T-helper 17 cell (primary cell): ENCODE data around the gene CAMKMT. TPM values are rescaled to one million over a fixed set of nuclear protein-coding genes. Genes with fewer than 3 reads are reported as not detected.

Experiments
- ATAC-seq: fragments of 150-1000 bp; cut with Tn5 transposase; 2 replicates; pipeline ENCODE4 v1.10.0; 2021; ENCODE audit warnings: mild to moderate bottlenecking, moderate library complexity
- DNase-seq, 3 donors: peaks; one replicate each; pipeline versions ENCODE4 v3.0.0 to v3.0.0-alpha.2; 2020 to 2021
- H3K9me3 ChIP-seq: one replicate; pipeline ENCODE4 v1.7.0; 2013; ENCODE audit warnings: low read length, mild to moderate bottlenecking; ENCODE audit not compliant: control insufficient read depth, poor library complexity, severe bottlenecking
- H3K27ac Mint-ChIP-seq: one replicate; pipeline ENCODE4 v1.8.0; 2022; ENCODE audit warnings: mild to moderate bottlenecking, moderate library complexity, mixed read lengths
- H3K27me3 Mint-ChIP-seq: one replicate; pipeline ENCODE4 v1.8.0; 2022; ENCODE audit warnings: mixed read lengths
- H3K36me3 Mint-ChIP-seq: one replicate; pipeline ENCODE4 v1.8.0; 2022; ENCODE audit warnings: low read depth, mixed read lengths
- H3K4me1 Mint-ChIP-seq: one replicate; pipeline ENCODE4 v1.8.0; 2022; ENCODE audit warnings: mild to moderate bottlenecking, mixed read lengths
- H3K4me3 Mint-ChIP-seq: one replicate; pipeline ENCODE4 v1.8.0; 2022; ENCODE audit warnings: mild to moderate bottlenecking, moderate library complexity, mixed read lengths
- total RNA-seq, 4 donors: library from RNA in 2 of 4; stranded (reverse) in 2 of 4; gene quantifications; one replicate each; pipeline ENCODE4 v1.2.3 and lab custom pipeline; 2022 to 2026

CAMKMT gene
- total RNA-seq, 2 donors from 2014 or later = 14.8 to 19.8 TPM

- Mint-ChIP-seq H3K36me3 (peaks cover 2% of the 10 kb centered on the region), H3K4me1 (peaks cover 5% of the 10 kb centered on the region), H3K27me3 (no peaks in the 10 kb centered on the region), H3K27ac (no peak overlapping the region), H3K4me3 (no peak overlapping the region)
- H3K9me3 ChIP-seq = no peaks in the 10 kb centered on the region
- no peak for ATAC-seq
- DNase-seq = no peak
These were observed 318.8 kb downstream of the CAMKMT start for GRCh38 chr2:44680424-44680971.

GRCh38 chr2:44680983-44681531, 319.3 kb downstream of the CAMKMT start:
- peaks cover 5% of the 10 kb centered on the region for H3K4me1 Mint-ChIP-seq

GRCh38 chr2:44682459-44682858, 320.7 kb downstream of the CAMKMT start:
- no peak for ATAC-seq
- H3K9me3 ChIP-seq = no peaks in the 10 kb centered on the region
- no peak for DNase-seq
- no peaks in the 10 kb centered on the region for H3K27me3 Mint-ChIP-seq
- no peaks in the 10 kb centered on the region for H3K36me3 Mint-ChIP-seq
- H3K4me3 Mint-ChIP-seq = no peak overlapping the region
- no peak overlapping the region for H3K27ac Mint-ChIP-seq
- peaks cover 5% of the 10 kb centered on the region for H3K4me1 Mint-ChIP-seq

More at GRCh38 chr2:44680983-44681531, 319.3 kb downstream of the CAMKMT start:
- H3K4me3 Mint-ChIP-seq = no peak overlapping the region
- no peaks in the 10 kb centered on the region for H3K9me3 ChIP-seq
- DNase-seq (no peak), ATAC-seq (no peak)
- peaks cover 2% of the 10 kb centered on the region for H3K36me3 Mint-ChIP-seq
- no peak overlapping the region for H3K27ac Mint-ChIP-seq
- no peaks in the 10 kb centered on the region for H3K27me3 Mint-ChIP-seq

DNA sequence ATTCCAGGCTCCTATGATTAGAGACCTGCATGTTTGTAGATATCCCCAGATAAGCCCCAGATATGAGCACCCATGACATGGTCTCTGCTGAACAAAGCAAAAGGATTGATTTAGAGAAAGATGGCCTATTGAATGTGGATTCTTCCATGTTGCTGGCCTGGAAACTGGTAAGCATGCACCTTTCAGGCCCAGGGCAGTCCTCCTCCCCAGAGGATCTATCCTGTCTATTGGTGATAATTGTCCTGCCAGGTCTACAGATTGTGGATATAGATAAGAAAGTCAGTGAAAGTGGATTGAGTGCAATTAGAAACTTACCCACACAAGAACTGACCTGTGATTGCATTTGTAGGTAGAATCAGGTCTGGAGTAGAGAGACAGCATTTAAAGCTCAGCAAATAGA, 322.8 kb downstream of the CAMKMT start:
- H3K4me1 Mint-ChIP-seq = peaks cover 6% of the 10 kb centered on the region

DNA sequence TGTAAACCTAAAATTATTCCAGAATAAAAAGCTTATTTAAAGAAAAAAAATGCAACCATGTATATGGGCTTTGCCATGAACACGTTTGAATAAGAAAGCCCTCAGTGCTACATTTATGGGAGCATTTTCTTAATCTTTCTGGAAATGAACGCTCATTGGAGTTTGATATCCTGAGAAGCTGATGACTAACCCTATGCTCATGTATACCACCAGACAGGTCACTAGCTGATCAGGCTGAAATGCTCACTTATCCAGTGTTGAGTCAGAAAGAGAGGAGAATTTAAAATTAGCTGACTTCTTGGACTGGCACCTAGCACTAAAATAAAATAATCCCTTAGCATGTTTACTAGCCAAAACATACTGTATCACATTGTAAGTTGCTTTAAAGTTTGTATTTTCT, 324.8 kb downstream of the CAMKMT start:
- no peak for ATAC-seq
- peaks cover 2% of the 10 kb centered on the region for H3K36me3 Mint-ChIP-seq

More for the DNA sequence above, 322.8 kb downstream of the CAMKMT start:
- Mint-ChIP-seq H3K27ac (no peak overlapping the region), H3K27me3 (no peaks in the 10 kb centered on the region), H3K36me3 (peaks cover 2% of the 10 kb centered on the region), H3K4me3 (no peak overlapping the region)
- DNase-seq (no peak), ATAC-seq (no peak)
- no peaks in the 10 kb centered on the region for H3K9me3 ChIP-seq

DNA sequence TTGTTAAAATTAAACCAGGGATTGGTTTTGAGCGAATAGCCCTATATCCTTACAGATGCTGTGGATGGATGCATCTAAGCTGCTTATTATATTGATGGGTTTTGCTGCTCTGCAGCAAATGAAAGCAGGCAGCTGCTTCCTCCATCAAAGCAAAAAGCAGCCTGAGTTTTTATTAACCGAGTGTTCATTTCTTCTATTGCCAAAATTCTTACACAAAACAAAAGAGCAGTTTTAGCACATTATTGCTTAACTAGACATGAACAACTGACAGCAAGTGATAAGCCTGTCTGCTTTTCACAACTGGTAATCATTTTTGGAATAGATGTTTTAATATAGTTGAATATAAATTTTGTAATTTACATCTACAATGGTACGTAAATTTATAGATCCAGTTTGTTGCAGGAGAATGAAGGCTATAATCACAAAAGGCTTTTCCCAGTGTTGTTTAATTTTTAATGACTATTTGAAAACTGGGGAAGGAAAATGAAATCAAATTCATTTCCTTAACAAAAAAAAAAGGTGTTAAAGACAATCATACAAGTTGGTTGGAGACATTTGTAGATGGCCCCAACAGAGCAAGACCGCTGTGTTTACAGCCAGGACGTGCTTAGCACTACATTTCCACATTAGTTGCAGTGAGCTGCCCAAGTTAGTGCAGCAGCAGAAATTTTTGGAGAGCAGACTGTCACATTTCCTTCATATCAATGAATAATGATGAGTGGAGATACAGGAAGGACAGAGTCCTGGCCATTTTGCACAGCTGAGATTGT, 326.1 kb downstream of the CAMKMT start:
- H3K36me3 Mint-ChIP-seq = peaks cover 2% of the 10 kb centered on the region
- H3K4me3 Mint-ChIP-seq = no peak overlapping the region
- H3K27ac Mint-ChIP-seq = no peak overlapping the region
- no peaks in the 10 kb centered on the region for H3K27me3 Mint-ChIP-seq
- H3K4me1 Mint-ChIP-seq = peaks cover 7% of the 10 kb centered on the region
- no peak for DNase-seq
- H3K9me3 ChIP-seq = no peaks in the 10 kb centered on the region
- ATAC-seq = no peak

More for the DNA sequence above, 324.8 kb downstream of the CAMKMT start:
- no peaks in the 10 kb centered on the region for H3K27me3 Mint-ChIP-seq
- H3K27ac Mint-ChIP-seq = no peak overlapping the region
- no peak overlapping the region for H3K4me3 Mint-ChIP-seq
- H3K9me3 ChIP-seq = no peaks in the 10 kb centered on the region
- H3K4me1 Mint-ChIP-seq = peaks cover 7% of the 10 kb centered on the region
- no peak for DNase-seq

DNA sequence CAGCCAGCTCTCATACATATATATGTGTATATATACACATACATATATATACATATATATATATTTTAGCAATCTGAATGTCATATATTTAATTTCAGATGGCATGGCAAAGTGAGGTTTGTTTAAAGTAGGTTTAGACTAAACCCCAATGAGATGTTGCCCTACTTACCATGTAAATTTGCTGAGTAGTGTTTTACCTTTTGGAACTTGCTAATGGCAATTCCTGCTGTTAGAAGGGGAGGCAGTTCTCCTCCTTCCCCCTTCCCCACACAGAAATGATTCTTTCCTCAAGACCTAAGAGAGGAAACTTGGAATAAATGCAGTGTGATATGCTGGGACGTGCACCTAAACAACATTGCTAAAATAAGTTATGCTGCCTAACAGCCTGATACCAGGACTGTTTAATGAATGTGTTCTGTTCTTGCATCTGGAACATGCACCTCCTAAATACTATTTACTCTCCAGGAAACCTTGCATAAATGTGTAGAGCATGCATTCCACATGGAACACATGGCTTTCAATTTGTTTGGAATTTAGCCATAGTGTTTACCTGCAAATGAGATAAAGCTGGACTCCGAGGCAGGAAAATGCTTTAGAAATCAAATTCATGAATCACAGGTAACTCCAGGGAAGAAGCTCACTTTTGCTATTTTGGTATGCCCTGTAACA, 326.8 kb downstream of the CAMKMT start:
- H3K36me3 Mint-ChIP-seq = peaks cover 2% of the 10 kb centered on the region

DNA sequence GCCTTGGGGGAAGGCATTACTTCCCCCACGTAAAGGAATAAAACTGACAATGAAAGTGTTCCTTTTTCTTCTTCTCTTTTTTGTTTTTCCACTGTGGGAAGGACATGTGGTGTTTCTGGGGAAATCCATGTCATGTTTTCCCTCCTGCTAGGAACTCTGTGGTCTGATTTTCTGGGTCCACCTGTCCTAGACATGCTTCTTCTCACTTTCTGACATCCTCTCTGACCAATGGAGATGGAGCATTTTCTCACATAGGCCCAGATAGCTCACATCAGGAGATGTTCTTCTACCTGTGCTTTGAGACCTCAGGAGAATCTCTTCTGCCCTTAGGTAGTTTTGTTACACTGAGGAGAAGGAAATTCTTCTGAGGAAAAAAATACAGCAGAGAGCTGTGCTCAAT, 327.8 kb downstream of the CAMKMT start:
- ATAC-seq (no peak), DNase-seq (no peak)
- Mint-ChIP-seq H3K4me3 (no peak overlapping the region), H3K36me3 (peaks cover 2% of the 10 kb centered on the region), H3K27me3 (no peaks in the 10 kb centered on the region), H3K27ac (no peak overlapping the region), H3K4me1 (peaks cover 6% of the 10 kb centered on the region)
- H3K9me3 ChIP-seq = no peaks in the 10 kb centered on the region

More for the DNA sequence above, 326.8 kb downstream of the CAMKMT start:
- no peak overlapping the region for H3K4me3 Mint-ChIP-seq
- no peaks in the 10 kb centered on the region for H3K27me3 Mint-ChIP-seq
- DNase-seq (no peak), ATAC-seq (no peak)
- H3K4me1 Mint-ChIP-seq = peaks cover 7% of the 10 kb centered on the region
- H3K9me3 ChIP-seq = no peaks in the 10 kb centered on the region
- H3K27ac Mint-ChIP-seq = no peak overlapping the region

- Mint-ChIP-seq H3K4me1 (peaks cover 2% of the 10 kb centered on the region), H3K27me3 (no peaks in the 10 kb centered on the region), H3K27ac (no peak overlapping the region), H3K36me3 (peaks cover 2% of the 10 kb centered on the region), H3K4me3 (no peak overlapping the region)
- DNase-seq (no peak), ATAC-seq (no peak)
- no peaks in the 10 kb centered on the region for H3K9me3 ChIP-seq
These were observed 329.5 kb downstream of the CAMKMT start for GRCh38 chr2:44691174-44691785.

GRCh38 chr2:44692821-44693220, 331.1 kb downstream of the CAMKMT start:
- H3K27me3 Mint-ChIP-seq = no peaks in the 10 kb centered on the region
- H3K4me1 Mint-ChIP-seq = peaks cover 2% of the 10 kb centered on the region
- no peak overlapping the region for H3K4me3 Mint-ChIP-seq
- no peaks in the 10 kb centered on the region for H3K9me3 ChIP-seq
- H3K36me3 Mint-ChIP-seq = peaks cover 5% of the 10 kb centered on the region
- no peak overlapping the region for H3K27ac Mint-ChIP-seq
- ATAC-seq = no peak
- no peak for DNase-seq

DNA sequence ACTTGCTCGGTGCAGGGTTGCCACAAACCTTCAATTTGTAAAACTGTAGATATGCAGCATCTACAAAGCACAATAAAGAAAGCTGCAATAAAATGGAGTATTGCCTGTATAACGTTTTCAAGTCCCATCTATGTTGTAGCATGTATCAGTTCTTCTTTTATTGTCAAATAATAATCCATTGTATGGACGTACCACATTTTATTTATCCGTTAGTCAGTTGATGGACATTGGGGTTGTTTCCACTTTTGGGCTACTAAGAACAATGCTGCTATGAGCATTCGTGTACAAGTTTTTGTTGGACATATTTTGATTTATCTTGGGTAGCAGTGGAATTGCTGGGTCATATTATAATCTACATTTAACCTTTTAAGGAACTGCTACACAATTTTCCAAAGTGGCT, 339.1 kb downstream of the CAMKMT start:
- Mint-ChIP-seq H3K4me1 (no peaks in the 10 kb centered on the region), H3K4me3 (no peak overlapping the region), H3K27ac (no peak overlapping the region), H3K27me3 (no peaks in the 10 kb centered on the region), H3K36me3 (peaks cover 6% of the 10 kb centered on the region)
- no peak for DNase-seq
- H3K9me3 ChIP-seq = no peaks in the 10 kb centered on the region
- no peak for ATAC-seq

DNA sequence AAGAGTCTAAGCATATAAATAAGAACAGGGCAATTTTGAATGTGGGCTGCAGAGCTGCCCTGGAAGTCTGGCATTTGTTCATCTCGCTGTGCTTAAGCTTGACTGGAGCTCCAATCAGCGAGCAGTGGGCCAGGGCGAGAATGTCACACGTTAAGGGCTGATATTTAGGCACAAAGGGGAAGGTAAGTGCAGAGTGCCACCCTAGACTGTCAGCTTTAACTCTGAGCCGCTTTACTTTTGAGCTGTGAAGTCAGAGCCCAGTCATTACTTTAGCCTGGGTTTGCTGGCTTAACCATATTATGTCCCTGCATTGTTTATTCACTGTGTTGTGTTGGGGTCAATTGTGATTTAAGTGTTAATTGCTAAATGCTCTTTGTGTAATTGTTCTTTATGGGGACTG, 343.6 kb downstream of the CAMKMT start:
- H3K9me3 ChIP-seq = no peaks in the 10 kb centered on the region
- Mint-ChIP-seq H3K4me1 (peaks cover 7% of the 10 kb centered on the region), H3K27ac (no peak overlapping the region), H3K27me3 (no peaks in the 10 kb centered on the region), H3K36me3 (no peaks in the 10 kb centered on the region), H3K4me3 (no peak overlapping the region)
- ATAC-seq = no peak
- DNase-seq = no peak

DNA sequence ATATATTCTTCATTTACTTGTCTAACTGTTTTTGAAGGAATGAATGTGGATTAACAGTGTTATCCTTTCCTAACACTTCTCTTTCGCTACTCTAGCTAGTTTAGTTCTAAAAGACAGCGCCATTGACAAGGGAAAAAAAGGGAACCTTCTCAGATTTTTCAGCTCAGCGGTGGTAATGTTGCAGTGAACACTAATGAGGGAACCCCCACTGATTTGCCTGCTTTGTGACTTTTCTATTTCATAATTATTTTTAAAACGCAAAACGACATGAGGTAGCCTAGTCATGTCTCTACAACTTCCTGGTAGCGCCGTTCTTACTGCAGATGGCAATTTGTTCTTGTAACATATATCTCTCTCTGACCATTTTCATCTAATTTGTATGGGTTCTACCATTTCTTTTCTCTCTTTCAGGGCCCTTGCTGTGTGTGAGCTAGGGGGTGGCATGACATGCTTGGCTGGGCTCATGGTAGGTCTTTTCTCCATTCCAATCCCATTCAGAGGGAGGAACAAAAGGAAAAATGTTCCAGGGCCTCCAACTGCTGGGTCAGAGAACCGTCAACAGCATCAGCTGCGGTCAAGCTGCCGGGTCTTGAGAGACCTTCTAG, 344.2 kb downstream of the CAMKMT start:
- H3K9me3 ChIP-seq = no peaks in the 10 kb centered on the region
- no peak for ATAC-seq
- Mint-ChIP-seq H3K36me3 (no peaks in the 10 kb centered on the region), H3K4me1 (peaks cover 7% of the 10 kb centered on the region), H3K27me3 (no peaks in the 10 kb centered on the region), H3K27ac (no peak overlapping the region), H3K4me3 (no peak overlapping the region)
- no peak for DNase-seq
